ENCODE results near the gene COL1A1. TPM values are rescaled to one million over a fixed set of nuclear protein-coding genes. Genes with fewer than 3 reads are reported as not detected.
A peak's percentile ranks its signal among the peaks of the same experiment; 100 is the strongest.

The COL1A1 gene
- total RNA-seq, 1 experiment from 2014 or later = 23.4 TPM

- intact Hi-C loops (cut with micrococcal nuclease; ENCODE audit: unreplicated experiment) = loop anchor here (1.0 kb wide), 1 partner anchor 9 kb away; no protein-coding TSS in a partner anchor
- TF ChIP-seq, protein P1, sequence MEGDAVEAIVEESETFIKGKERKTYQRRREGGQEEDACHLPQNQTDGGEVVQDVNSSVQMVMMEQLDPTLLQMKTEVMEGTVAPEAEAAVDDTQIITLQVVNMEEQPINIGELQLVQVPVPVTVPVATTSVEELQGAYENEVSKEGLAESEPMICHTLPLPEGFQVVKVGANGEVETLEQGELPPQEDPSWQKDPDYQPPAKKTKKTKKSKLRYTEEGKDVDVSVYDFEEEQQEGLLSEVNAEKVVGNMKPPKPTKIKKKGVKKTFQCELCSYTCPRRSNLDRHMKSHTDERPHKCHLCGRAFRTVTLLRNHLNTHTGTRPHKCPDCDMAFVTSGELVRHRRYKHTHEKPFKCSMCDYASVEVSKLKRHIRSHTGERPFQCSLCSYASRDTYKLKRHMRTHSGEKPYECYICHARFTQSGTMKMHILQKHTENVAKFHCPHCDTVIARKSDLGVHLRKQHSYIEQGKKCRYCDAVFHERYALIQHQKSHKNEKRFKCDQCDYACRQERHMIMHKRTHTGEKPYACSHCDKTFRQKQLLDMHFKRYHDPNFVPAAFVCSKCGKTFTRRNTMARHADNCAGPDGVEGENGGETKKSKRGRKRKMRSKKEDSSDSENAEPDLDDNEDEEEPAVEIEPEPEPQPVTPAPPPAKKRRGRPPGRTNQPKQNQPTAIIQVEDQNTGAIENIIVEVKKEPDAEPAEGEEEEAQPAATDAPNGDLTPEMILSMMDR (IDR thresholded peaks at IDR 0.05; ENCODE audit: insufficient read depth in 1 of 2, low read depth in 1 of 2, low read length in 1 of 2, severe bottlenecking in 1 of 2, unreplicated experiment in 1 of 2) = no peak
- no TSS peak for BruUV-seq (replicated peaks)
- Histone ChIP-seq H3K9me3 (no peaks in the 10 kb centered on the region), H3K4me1 (peaks cover 25% of the 10 kb centered on the region), H3K36me3 (ENCODE audit: control insufficient read depth, insufficient read depth, low read length) (no peaks in the 10 kb centered on the region), H3K4me3 (ENCODE audit: low read depth, low read length) (peak overlapping the region; percentile 69), H3K27me3 (replicated peaks; ENCODE audit: control insufficient read depth, insufficient read depth, low read length) (no peaks in the 10 kb centered on the region)
- ChIA-PET CTCF (interaction anchor here (0.6 to 2.1 kb wide), 29 partner anchors 9 to 631 kb away, joined by 3 to 33 read pairs (median 5); partner anchors contain the start of genes LRRC59 and SGCA), POLR2A (interaction anchor here (0.6 to 1.5 kb wide), 4 partner anchors 20 to 388 kb away, joined by 3 to 4 read pairs (median 3); partner anchors contain the start of genes FAM117A, KAT7 and LRRC59)
- H3K36me3 Mint-ChIP-seq (ENCODE audit: insufficient read depth, unreplicated experiment) = peaks cover 13% of the 10 kb centered on the region
- peak overlapping the region; percentile 81 for H3K4me3 Mint-ChIP-seq (ENCODE audit: unreplicated experiment)
- H3K4me1 Mint-ChIP-seq (ENCODE audit: low read depth, unreplicated experiment) = peaks cover 34% of the 10 kb centered on the region
- peak overlapping the region; percentile 69 for H3K27ac Mint-ChIP-seq (ENCODE audit: unreplicated experiment)
- no peaks in the 10 kb centered on the region for H3K9me3 Mint-ChIP-seq (ENCODE audit: unreplicated experiment)
- DNase-seq = peak; percentile 95 to 97
- H3K27me3 Mint-ChIP-seq (ENCODE audit: insufficient read depth, unreplicated experiment) = no peaks in the 10 kb centered on the region
Measured at GRCh38 chr17:50151937-50152547, 49.4 kb downstream of the COL1A1 start.

DNA sequence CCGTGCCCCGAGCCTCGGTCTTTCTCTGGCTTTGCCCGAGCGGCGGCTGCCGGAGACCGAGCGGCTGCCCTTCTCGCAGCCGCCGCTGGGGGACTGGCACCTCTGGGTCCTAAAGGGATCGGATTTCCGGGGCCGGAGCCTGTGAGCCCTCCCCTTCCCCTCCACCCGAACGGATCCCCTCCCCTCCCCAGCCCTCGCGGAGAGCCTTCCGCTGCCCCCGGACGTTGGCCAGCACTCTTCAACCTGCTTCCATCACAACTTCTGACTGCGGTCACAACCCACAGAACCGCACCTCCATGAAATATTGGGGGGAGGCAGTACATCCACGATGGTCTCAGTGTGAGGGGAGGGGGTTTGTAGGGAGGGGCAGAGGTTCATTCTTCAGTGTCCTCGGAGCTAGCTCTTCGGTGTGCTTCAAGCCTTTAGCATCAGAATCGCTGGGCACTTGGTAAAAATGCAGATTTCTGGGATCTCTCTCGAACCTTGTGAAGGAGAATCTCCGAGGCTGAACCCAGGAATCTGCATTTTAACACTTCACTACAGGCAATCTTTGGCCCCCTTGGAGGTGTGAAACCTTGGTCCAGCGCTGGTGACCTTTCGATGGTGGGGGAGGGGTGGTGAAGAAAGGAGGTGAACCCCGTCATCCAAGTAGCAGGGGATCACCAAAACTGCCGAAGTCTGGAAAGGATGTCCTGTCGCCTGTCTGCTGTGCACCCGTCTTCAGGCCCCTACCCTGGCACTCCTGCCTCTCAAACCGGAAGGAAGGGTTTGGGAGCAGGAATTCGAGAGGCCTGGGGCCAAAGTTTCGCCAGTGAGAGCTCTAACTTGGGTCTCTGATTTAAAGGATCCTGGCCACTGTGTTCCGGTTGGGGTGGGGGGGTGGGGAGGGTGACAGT, 50.1 kb downstream of the COL1A1 start:
- H3K4me3 Mint-ChIP-seq (ENCODE audit: unreplicated experiment) = peak overlapping the region; percentile 81
- no peaks in the 10 kb centered on the region for H3K36me3 ChIP-seq (ENCODE audit: control insufficient read depth, insufficient read depth, low read length)
- no peaks in the 10 kb centered on the region for H3K9me3 ChIP-seq
- H3K36me3 Mint-ChIP-seq (ENCODE audit: insufficient read depth, unreplicated experiment) = peaks cover 13% of the 10 kb centered on the region
- H3K27me3 ChIP-seq (replicated peaks; ENCODE audit: control insufficient read depth, insufficient read depth, low read length) = no peaks in the 10 kb centered on the region
- H3K27me3 Mint-ChIP-seq (ENCODE audit: insufficient read depth, unreplicated experiment) = no peaks in the 10 kb centered on the region
- CTCF ChIA-PET = interaction anchor here (0.6 to 2.1 kb wide), 32 partner anchors 10 to 632 kb away, joined by 3 to 33 read pairs (median 5); partner anchors contain the start of genes LRRC59 and SGCA
- intact Hi-C loops (cut with micrococcal nuclease; ENCODE audit: unreplicated experiment) = no loop called here
- TF ChIP-seq, protein P1 (IDR thresholded peaks at IDR 0.05; ENCODE audit: insufficient read depth in 1 of 2, low read depth in 1 of 2, low read length in 1 of 2, severe bottlenecking in 1 of 2, unreplicated experiment in 1 of 2) = peak; percentile 97 to 98
- H3K27ac Mint-ChIP-seq (ENCODE audit: unreplicated experiment) = peak overlapping the region; percentile 69
- BruUV-seq (replicated peaks) = TSS peak; percentile 57
- DNase-seq = peak; percentile 97 to 98
- peaks cover 39% of the 10 kb centered on the region for H3K4me1 Mint-ChIP-seq (ENCODE audit: low read depth, unreplicated experiment)
- POLR2A ChIA-PET = interaction anchor here (0.6 to 1.5 kb wide), 5 partner anchors 19 to 387 kb away, joined by 3 to 9 read pairs (median 3); partner anchors contain the start of genes FAM117A, KAT7 and LRRC59
- H3K4me3 ChIP-seq (ENCODE audit: low read depth, low read length) = peak overlapping the region; percentile 69
- peaks cover 32% of the 10 kb centered on the region for H3K4me1 ChIP-seq
- H3K9me3 Mint-ChIP-seq (ENCODE audit: unreplicated experiment) = no peaks in the 10 kb centered on the region

All from Caco-2 (cell line).